GM23338 (cell line): ENCODE measurements around the gene NR1H3.

Experiments used
- CREB1 ChIP-seq: fragments of 250-450 bp; sonication (Bioruptor Pico); IDR thresholded peaks from 2 replicates; pipeline ENCODE4 v1.5.0; 2020; ENCODE audit warnings: low read depth, mild to moderate bottlenecking, moderate library complexity
- ETS1 ChIP-seq: IDR thresholded peaks from 2 replicates; pipeline ENCODE4 v1.6.1; 2016; ENCODE audit warnings: antibody characterized with exemption
- EZH2 ChIP-seq: fragments of 200-600 bp; sonication (generic); IDR thresholded peaks from one replicate; pipeline ENCODE4 v1.8.0; 2017; ENCODE audit warnings: antibody characterized with exemption, mild to moderate bottlenecking, low read depth; ENCODE audit not compliant: unreplicated experiment
- EZH2phosphoT487 ChIP-seq: fragments of 200-600 bp; sonication (generic); IDR thresholded peaks from one replicate; pipeline ENCODE4 v1.8.1; 2018; ENCODE audit warnings: antibody characterized with exemption; ENCODE audit not compliant: unreplicated experiment
- JUNB ChIP-seq: IDR thresholded peaks from one replicate; pipeline ENCODE4 v1.6.1; 2016; ENCODE audit warnings: antibody characterized with exemption; ENCODE audit not compliant: unreplicated experiment
- POLR2AphosphoS5 ChIP-seq: IDR thresholded peaks from 2 replicates; pipeline ENCODE4 v1.6.1; 2016; ENCODE audit warnings: antibody characterized with exemption, low read depth
- REST ChIP-seq: IDR thresholded peaks from one replicate; pipeline ENCODE4 v1.6.1; 2018; ENCODE audit warnings: antibody characterized with exemption; ENCODE audit not compliant: unreplicated experiment
- STAT1 ChIP-seq: IDR thresholded peaks from one replicate; pipeline ENCODE4 v1.6.1; 2016; ENCODE audit warnings: antibody characterized with exemption; ENCODE audit not compliant: unreplicated experiment
- ZNF114 ChIP-seq: fragments of 250-450 bp; sonication (Bioruptor Pico); IDR thresholded peaks from 2 replicates; pipeline ENCODE4 v1.5.0; 2020; ENCODE audit warnings: mild to moderate bottlenecking, moderate library complexity
- ZNF331 ChIP-seq: fragments of 250-450 bp; sonication (Bioruptor Pico); IDR thresholded peaks from 2 replicates; pipeline ENCODE4 v1.5.0; 2020; ENCODE audit warnings: low read depth, mild to moderate bottlenecking, moderate library complexity
- TF ChIP-seq, protein P1 (sequence below), 2 experiments: fragments of 200-600 bp in 1 of 2; sonication (generic) in 1 of 2; conservative IDR thresholded peaks; 2 replicates each; pipeline versions ENCODE4 v1.5.1 to v1.6.1; 2016 to 2017; ENCODE audit warnings: antibody characterized with exemption in 2 of 2, low read depth in 2 of 2, mild to moderate bottlenecking in 2 of 2, moderate library complexity in 1 of 2

GRCh38 chr11:47271961-47272661 is 14.3 kb downstream of the NR1H3 start:
- TF ChIP-seq, protein P1, sequence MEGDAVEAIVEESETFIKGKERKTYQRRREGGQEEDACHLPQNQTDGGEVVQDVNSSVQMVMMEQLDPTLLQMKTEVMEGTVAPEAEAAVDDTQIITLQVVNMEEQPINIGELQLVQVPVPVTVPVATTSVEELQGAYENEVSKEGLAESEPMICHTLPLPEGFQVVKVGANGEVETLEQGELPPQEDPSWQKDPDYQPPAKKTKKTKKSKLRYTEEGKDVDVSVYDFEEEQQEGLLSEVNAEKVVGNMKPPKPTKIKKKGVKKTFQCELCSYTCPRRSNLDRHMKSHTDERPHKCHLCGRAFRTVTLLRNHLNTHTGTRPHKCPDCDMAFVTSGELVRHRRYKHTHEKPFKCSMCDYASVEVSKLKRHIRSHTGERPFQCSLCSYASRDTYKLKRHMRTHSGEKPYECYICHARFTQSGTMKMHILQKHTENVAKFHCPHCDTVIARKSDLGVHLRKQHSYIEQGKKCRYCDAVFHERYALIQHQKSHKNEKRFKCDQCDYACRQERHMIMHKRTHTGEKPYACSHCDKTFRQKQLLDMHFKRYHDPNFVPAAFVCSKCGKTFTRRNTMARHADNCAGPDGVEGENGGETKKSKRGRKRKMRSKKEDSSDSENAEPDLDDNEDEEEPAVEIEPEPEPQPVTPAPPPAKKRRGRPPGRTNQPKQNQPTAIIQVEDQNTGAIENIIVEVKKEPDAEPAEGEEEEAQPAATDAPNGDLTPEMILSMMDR (conservative IDR thresholded peaks at IDR 0.05; ENCODE audit: low read depth in 2 of 2), result no peak
- no peak for TF ChIP-seq POLR2AphosphoS5
- no peak for TF ChIP-seq EZH2
- TF ChIP-seq JUNB, result no peak
- no peak for TF ChIP-seq ZNF114
- no peak for TF ChIP-seq EZH2phosphoT487
- TF ChIP-seq REST, result no peak
- no peak for TF ChIP-seq ETS1
- no peak for TF ChIP-seq CREB1 (CRISPR knock-in tag)
- TF ChIP-seq ZNF331 (CRISPR knock-in tag), result no peak
- TF ChIP-seq STAT1, result no peak
